Activated CD8-positive, alpha-beta memory T cell treated with anti-CD3 and anti-CD28 coated beads, Interleukin-2, amount 50 U/mL, for 4 hours (primary cell): Measurements from ENCODE around the gene LYRM1.
A peak's percentile ranks its signal among the peaks of the same experiment; 100 is the strongest.

Experiments used
- DNase-seq: peaks from one replicate; pipeline ENCODE4 v3.0.0-alpha.2; 2020

The LYRM1 gene

GRCh38 chr16:20873331-20873730, 27.2 kb upstream of the LYRM1 start:
- no peak for DNase-seq

- DNase-seq, result no peak
Measured at GRCh38 chr16:20874088-20874581, 26.4 kb upstream of the LYRM1 start.

GRCh38 chr16:20875355-20875650, 25.3 kb upstream of the LYRM1 start:
- DNase-seq, result no peak

- no peak for DNase-seq
Measured at GRCh38 chr16:20878682-20879147, 21.9 kb upstream of the LYRM1 start.

GRCh38 chr16:20879175-20880040, 21.2 kb upstream of the LYRM1 start:
- DNase-seq, result no peak

DNA sequence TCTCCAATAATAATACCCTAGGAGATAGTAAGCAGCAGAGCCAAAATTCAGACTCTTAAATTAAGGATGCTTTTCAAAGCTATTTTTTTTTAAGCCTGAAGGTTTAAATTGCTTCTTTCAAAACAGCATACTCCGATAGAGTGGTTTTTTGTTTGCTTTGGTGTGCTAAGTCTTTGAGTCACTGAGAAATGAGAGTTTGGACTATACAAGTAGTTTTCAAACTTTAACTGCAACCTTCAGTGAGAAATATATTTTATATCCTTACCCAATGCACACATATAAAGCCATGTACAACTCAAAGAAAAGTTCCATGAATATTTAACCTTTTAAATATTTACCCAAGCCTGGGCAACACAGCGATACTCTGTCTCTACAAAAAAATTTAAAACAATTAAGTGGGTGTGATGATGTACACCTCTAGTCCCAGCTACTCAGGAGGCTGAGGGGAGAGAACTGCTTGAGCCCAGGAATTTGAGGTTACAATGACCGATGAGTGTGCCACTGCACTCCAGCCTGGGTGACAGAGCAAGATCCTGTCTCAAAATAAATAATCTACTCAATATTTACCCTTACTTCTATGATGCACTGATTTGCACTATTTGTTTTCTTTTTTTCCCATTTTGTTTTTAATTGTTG, 19.6 kb upstream of the LYRM1 start:
- no peak for DNase-seq

- DNase-seq, result no peak
Measured at GRCh38 chr16:20881503-20881878, 19.1 kb upstream of the LYRM1 start.

GRCh38 chr16:20883554-20884239, 16.9 kb upstream of the LYRM1 start:
- no peak for DNase-seq

GRCh38 chr16:20884240-20884556, 16.4 kb upstream of the LYRM1 start:
- DNase-seq, result no peak

DNA sequence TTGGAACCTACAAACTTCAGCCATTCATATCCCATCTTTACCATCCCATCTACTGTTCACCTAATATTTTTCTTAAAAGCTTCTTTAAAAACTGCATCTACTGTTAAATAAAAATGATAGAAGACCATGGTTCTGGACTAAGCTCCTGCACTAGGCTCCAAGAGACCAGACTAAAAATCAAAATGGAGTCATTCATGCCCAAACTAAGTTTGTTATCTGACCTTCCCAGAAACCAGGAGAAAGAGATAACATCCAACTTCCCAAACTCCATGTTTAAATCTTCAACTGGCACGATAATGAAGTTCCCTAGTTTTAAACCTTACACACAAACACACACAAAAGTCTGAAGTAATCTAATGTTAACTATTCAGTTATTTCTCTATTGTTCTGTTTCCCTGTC, 14.3 kb upstream of the LYRM1 start:
- no peak for DNase-seq

- DNase-seq, result no peak
Measured at GRCh38 chr16:20887207-20887606, 13.4 kb upstream of the LYRM1 start.

- no peak for DNase-seq
Measured at GRCh38 chr16:20889625-20890275, 10.8 kb upstream of the LYRM1 start.

DNA sequence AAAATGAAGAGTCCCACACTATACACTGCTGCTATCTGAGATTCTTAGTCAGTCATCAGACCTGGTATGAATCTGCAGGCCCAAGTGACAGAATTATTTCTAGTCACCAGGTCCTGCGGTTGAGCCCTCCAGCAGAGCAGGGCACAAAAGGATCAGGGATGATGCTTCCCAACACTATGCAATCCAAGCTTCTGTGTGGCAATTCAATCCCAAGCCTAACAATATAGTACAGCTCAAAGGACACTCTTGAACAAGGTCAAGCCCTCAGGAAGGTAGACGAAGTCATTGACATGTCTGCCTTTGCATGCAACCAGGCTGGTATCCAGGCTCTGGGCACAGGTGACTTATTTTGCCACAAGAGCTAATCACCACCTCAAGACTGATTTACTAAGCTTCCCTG, 6.2 kb upstream of the LYRM1 start:
- no peak for DNase-seq

- no peak for DNase-seq
Measured at GRCh38 chr16:20897253-20897897, 3.2 kb upstream of the LYRM1 start.

DNA sequence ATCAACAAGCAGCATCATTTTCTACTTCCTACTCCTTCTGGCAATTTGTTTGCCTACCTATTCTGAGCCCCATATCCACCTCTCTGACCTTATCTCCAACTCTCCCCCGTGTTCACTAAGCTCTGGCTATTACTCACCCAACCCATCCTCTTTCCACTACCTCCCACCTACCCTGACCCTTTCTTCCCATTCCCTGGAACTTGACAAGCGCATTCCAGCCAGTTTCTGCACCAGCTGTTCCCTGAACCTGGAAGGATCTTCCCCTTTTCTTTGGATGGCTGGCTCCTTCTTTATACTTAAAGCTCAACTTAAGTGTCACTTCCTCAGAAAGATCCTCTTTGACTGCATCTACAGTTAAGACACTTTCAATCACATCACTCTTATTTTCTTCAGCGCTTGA, 2.6 kb upstream of the LYRM1 start:
- no peak for DNase-seq

DNA sequence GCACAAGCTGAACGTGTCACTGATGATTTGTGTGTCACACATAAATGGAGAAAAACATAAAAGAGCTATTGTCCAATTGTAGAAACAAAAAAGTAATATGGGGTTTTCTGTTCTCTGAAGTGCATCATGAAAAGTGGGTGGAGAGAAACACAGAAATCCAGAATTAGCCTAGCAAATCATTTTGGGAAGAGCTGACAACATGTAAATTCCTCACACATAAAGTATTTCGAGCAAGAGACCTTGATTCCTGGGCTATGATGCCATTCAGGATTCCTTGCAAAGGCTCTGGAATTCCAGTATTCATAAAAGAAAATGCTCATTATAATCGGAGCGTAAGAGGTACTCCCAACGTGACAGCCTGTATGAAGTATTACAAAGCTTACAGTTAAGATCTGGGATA, 1.5 kb upstream of the LYRM1 start:
- no peak for DNase-seq

- peak; percentile 24 for DNase-seq
Measured at GRCh38 chr16:20899477-20900298, 883 bp upstream of the LYRM1 start.

DNA sequence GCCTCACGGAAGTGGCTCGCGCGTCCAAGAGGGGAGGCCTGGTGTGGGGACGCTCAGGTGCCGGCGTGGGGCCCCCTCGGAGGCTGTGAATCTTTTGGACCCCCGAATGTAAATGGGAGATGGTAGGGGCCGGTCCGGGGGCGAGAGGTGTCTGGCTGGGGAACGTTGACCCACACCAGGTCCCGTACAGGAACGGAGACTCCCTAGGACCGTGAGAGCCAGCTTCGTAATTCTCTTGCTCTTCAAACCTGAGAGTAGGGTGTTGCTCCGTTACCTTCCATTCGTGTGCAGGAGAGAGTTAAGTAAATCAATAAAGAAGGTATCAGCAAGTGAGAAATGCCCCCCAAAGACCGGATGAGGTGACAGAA, 481 bp downstream of the LYRM1 start:
- no peak for DNase-seq

DNA sequence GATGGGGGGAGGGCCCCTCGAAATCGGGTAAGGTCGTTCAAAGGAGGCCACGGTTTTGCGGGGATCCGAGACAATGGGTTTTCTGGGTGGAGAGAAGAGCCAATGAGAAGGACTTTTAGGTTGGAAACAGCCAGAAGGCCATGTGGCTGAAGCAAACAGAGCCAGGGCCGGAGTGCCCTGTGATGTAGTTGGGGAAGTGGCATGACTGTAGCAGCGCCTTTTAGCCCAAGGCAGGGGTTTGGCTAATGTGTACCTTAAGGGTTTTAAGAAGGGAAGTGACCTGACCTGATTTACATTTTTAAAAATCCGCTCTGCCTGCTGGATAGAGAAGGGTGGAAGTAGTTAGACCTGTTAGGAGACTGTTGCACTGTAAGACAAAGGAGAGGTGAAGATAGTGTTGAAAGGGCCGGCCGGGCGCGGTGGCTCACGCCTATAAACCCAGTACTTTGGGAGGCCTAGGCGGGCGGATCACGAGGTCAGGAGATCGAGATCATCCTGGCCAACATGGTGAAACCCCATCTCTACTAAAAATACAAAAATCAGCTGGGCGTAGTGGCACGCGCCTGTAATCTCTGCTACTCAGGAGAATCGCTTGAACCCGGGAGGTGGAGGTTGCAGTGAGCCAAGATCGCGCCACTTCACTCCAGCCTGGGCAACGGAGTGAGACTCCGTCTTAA, 1.0 kb downstream of the LYRM1 start:
- DNase-seq, result peak; percentile 18

GRCh38 chr16:20902426-20902825, 1.9 kb downstream of the LYRM1 start:
- DNase-seq, result no peak

- no peak for DNase-seq
Measured at GRCh38 chr16:20903116-20903898, 2.7 kb downstream of the LYRM1 start.
